NCI-H2227 (cell line): Measurements from ENCODE around the gene RPL5.
A peak's percentile ranks its signal among the peaks of the same experiment; 100 is the strongest.

Experiments used
- DNase-seq: peaks from one replicate; lab custom pipeline; 2025; ENCODE audit not compliant: unreplicated experiment; lab: John Stamatoyannopoulos, UW

The RPL5 gene

DNA sequence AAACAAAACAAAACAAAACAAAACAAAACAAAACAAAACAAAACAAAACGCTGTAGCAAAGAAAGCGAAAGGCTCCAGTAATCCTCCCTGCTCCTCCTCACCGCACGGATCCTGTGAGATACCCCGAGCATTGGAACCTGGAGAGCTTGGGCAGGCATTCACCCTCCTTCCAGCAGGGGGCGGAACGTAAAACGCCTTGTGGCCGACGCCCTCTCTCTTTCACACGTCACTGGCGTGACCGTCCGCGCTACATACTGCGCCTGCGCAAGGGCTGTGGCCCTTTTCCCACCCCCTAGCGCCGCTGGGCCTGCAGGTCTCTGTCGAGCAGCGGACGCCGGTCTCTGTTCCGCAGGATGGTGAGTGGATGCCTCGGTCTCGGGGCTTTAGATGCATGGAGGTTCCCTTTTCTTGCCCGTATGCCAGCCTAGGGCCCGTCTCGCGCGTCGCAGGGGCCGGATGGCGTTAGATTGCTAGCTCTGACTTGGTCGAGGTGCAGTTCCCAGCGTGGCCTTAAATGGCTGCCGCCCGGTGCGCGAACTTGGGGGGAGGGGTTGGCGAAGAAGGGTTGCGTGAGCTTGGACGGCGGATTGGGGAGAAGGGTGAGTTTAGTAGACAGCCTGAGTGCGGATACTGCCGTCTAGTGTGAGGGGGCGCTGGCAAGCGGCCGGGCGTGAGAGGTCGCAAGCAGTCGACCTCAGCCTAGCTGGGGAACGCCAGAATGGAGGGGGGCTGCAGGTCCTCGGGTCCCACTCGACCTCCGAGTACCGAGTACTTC is at the start of gene RPL5:
Gene RPL5 (plus strand): TSS at position 279 of the 775 bp plus-strand sequence. CDS start 75 bp downstream, at position 354.
- DNase-seq: peak; percentile 99

DNA sequence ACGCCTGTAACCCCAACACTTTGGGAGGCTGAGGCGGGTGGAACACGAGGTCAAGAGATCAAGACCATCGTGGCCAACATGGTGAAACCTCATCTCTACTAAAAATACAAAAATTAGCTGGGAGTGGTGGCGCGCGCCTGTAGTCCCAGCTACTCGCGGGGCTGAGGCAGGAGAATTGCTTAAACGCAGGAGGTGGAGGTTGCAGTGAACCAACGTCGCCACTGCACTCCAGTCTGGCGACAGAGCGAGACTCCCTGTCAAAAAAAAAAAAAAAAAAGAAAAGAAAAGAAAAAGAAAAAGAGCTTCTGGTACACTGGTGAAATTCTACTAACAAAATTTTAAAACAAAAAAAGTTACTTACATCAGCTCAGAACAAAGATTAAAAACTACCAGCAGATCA is 48.3 kb upstream of the RPL5 start:
- DNase-seq: peak; percentile 43

DNA sequence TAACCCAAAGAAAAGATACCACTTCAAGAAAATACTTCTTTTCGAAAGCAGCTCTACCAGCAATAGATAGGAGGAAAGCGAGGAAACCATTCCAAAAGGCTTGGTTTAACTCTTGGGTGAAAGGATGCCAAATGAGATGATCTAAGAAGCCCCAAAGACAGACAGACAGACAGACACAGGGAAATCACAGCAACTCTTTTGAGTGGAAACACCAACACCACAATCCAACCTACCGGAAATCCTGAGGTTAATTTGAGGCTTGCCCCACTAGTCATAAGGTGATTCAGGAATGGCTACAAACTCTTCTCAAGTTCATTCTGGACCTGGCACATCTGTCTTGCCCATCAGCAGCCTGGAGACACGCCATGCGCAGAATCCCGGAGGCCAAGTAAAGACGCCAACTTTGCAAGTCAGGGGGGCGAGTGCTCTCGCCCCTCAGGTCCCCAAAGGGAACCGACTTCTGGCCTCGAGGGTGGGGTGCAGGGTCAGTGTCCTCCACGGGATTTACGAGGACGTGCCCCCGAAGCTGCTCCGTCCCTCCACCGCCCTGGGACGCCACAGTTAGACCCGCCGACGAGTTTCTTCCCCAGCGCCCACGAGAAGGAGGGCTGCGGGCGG is 47.7 kb upstream of the RPL5 start:
- peak; percentile 48 for DNase-seq

- peak; percentile 98 for DNase-seq
These were observed 47.0 kb upstream of the RPL5 start, which contains the start of gene EVI5 for GRCh38 chr1:92784639-92785500. TSS of gene EVI5 (minus strand) at chr1:92785108. CDS start at chr1:92736546, 48,562 bp downstream.

DNA sequence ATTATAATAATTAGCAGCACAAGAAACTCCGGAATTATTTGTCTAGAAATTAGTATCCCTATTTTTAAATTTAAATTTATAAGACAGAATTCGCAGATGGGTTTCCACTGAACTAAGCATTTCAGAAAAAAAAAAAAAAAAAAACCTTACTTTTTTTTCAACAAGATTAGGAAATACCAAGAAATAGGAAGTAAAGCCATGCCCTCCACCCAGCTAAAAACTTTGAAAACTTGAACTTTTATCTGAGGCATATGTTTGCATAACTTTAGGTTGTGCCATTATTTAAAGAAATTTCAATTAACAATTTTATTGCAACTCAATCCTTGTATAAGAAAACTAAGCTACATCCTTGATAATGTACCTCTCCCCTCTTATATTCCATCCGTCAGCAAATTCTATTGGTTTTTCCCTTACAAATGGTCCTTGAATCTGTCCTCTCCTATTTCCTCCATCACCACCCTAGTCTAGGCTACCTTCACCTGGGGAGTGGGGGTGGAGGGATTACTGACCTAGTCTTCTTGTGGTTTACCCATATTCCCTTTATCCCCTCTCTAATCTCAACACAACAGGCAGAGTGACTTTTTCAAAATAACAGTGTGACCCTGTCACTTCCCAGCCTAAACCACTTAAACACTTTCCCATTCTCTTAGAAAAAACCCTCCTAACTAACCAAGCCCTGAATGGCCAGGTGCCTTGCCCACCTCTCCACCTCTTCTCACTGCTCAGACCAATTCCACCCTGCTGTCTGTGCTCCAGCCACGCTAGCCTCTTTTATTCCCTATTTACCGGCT is 45.5 kb upstream of the RPL5 start:
- no peak for DNase-seq

DNA sequence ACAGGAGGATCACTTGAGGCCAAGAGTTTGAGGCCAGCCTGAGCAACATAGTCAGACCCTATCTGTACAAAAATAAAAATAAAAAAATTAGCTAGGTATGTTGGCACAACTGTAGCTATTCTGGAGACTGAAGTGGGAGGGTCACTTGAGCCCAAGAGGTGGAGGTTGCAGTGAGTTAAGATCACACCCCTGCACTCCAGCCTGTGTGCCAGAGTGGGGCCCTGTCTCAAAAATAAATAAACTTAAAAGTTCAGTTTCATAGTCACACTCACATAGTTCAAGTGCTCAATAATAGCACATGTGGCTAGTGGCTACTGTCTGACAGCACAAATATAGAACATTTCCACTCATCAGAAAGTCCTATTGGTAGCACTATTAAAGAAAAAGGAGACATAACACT is 41.8 kb upstream of the RPL5 start:
- no peak for DNase-seq

GRCh38 chr1:92790867-92791266 is 41.0 kb upstream of the RPL5 start:
- no peak for DNase-seq

DNA sequence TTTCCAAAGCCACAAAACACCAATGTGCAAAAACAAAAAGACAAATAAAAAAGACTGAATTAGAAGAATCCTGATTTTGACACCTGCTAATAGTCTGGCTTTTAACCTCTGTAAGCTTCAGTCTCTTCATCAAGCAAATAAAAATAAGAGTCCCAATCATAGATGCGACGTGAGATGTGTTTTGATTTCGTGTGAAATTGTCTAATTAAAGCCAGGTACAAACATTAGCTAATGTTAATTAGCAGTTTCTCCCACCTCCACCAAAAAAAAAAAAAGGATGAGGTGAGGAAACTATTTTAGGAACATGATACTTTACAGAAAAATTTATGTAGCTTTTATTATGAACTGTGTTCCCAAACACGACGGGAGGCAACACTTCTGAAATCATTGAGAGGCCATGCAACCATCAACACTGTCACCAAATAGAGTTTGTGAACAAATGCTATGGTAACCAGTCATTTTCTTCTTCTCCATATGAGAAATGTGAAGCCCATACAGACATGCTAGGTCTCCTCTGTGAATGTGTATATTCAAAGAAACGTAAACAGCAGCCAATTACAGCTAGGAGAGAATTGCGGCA is 40.3 kb upstream of the RPL5 start:
- peak; percentile 52 for DNase-seq

- peak; percentile 53 for DNase-seq
These were observed 39.5 kb upstream of the RPL5 start for GRCh38 chr1:92792340-92792782.

GRCh38 chr1:92795166-92795565 is 36.7 kb upstream of the RPL5 start:
- DNase-seq: no peak

- no peak for DNase-seq
These were observed 34.5 kb upstream of the RPL5 start for GRCh38 chr1:92797297-92797696.

GRCh38 chr1:92797961-92798360 is 33.9 kb upstream of the RPL5 start:
- no peak for DNase-seq

- DNase-seq: no peak
These were observed 28.5 kb upstream of the RPL5 start for GRCh38 chr1:92803140-92803887.

DNA sequence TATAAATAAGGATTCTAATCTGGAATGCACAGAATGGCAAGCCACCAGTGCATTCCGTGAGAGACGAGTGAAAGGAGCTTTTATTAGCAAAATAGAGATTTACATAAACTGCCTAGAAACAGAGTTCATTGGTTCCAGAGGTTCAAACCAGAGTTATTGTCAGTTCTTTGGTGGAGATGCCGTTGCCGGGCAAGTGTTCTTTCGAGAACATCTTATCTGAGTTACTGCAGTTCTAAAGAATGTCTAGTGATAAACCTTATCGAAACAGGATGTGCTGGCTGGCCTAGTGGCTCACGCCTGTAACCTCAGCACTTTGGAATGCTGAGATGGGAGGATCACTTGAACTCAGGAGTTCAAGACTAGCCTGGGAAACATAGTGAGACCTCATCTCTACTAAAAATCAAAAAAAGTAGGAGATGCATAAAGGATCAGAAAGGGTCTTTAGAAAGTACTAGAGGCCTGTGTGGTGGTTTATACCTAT is 27.1 kb upstream of the RPL5 start:
- DNase-seq: peak; percentile 27

DNA sequence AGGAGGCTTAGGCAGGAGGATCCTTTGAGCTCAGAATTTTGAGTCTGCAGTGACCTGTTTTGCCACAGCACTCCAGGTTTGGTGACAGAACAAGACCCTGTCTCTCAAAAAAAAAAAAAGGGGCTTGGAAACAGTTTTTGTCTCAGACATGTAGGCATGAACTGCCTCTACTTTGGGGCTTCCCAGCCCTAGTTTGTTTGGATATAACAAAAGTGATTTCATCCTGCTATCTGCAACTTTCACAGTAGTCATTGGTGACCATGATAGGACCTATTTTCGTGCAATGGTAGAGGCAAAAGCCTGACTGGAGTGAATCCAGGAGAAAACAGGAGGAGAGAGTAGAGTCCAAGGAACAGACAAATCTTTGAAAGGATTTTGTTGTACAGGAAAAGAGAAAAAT is 26.6 kb upstream of the RPL5 start:
- DNase-seq: no peak

DNA sequence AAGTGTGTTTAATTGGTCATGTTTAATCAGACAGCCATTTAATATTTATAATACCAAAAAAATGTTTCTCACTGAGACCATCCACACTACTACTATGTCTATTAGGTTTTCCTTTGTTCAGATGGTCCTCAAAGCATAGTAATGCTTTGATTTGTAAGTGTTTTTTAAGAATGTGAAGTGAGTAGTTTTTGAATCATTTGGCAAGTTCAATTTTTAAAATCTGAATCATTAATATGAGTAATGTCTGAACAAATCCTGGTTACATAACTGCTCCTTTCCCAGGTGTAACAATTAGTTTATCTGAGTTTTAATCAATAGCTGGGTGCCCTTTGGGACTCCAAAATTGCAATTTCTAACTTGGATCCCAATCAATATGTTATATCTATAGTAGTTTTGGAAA is 23.5 kb upstream of the RPL5 start:
- no peak for DNase-seq

DNA sequence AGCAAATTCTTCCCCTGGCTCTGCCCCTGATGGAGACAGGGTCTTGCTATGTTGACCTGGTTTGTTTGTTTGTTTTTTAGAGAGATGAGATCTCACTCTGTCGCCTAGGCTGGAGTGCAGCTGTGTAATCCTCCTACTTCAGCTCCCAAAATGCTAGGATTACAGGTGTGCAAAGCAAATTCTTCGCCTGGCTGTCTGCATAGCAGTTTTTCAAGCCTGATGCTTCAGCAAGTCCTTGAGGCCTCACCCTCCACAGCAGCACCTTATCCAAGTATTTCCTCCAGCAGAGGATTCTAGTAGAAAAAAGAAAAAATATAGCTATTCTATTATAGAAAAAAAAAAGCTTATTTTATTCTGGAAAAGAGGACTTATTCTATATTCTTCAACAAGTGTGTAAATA is 15.1 kb upstream of the RPL5 start:
- no peak for DNase-seq

DNA sequence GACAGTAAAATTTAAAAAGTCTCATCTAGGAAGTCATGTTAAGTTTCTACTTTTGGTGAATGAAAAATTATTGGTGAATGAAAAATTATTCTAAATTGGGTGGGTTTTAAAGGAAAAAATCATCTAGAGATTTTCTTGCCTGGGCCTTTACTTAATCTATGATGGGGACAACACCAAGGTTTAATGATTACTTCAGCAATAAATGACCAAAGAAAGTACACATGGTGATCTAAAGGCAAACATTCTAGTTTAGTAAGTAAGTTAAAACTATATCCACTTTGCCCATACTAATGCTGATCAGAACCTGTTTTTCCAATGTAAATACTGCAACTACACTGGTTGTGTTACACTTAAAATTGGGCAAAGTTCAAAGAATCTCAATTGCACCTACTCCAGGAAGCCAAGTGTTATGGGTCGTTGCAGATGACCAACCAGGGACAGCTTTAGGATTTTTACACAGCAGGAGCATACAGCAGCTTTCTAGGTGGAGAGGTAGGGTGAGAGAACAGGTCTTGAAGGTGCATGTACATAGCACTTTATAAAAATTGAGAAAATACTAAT is 14.6 kb upstream of the RPL5 start:
- DNase-seq: no peak
